WTC11 (cell line): Measurements from ENCODE around the gene NUDT16.

ENCODE experiments used
- FOXK1 ChIP-seq: sonication (generic); formaldehyde crosslinking; IDR thresholded peaks from 2 replicates; pipeline ENCODE4 v1.8.0; 2022; ENCODE audit warnings: mild to moderate bottlenecking, moderate library complexity, missing genetic modification reagents
- GTF2I ChIP-seq: fragments of 250-450 bp; sonication (Bioruptor Pico); conservative IDR thresholded peaks from 2 replicates; pipeline ENCODE4 v1.4.0; 2021; ENCODE audit warnings: mild to moderate bottlenecking
- JUN ChIP-seq: sonication (generic); formaldehyde crosslinking; IDR thresholded peaks from 2 replicates; pipeline ENCODE4 v1.8.0; 2023; ENCODE audit warnings: mild to moderate bottlenecking, missing genetic modification reagents
- TF ChIP-seq, protein P1 (sequence below): fragments of 200-600 bp; IDR thresholded peaks from 2 replicates; pipeline ENCODE4 v1.8.0; 2022; ENCODE audit warnings: antibody characterized with exemption
- TF ChIP-seq, protein P2 (sequence below): fragments of 250-450 bp; sonication (Bioruptor Pico); IDR thresholded peaks from 2 replicates; pipeline ENCODE4 v1.9.0; 2021; ENCODE audit warnings: moderate library complexity, mild to moderate bottlenecking, inconsistent platforms, borderline replicate concordance
- TF ChIP-seq, protein P3 (sequence below): sonication (generic); formaldehyde crosslinking; IDR thresholded peaks from 2 replicates; pipeline ENCODE4 v1.8.1; 2023; ENCODE audit warnings: mild to moderate bottlenecking, missing genetic modification reagents, moderate library complexity
- TF ChIP-seq, protein P4 (sequence below): sonication (generic); formaldehyde crosslinking; IDR thresholded peaks from 2 replicates; pipeline ENCODE4 v1.8.1; 2023; ENCODE audit warnings: mild to moderate bottlenecking, missing genetic modification reagents, moderate library complexity

DNA sequence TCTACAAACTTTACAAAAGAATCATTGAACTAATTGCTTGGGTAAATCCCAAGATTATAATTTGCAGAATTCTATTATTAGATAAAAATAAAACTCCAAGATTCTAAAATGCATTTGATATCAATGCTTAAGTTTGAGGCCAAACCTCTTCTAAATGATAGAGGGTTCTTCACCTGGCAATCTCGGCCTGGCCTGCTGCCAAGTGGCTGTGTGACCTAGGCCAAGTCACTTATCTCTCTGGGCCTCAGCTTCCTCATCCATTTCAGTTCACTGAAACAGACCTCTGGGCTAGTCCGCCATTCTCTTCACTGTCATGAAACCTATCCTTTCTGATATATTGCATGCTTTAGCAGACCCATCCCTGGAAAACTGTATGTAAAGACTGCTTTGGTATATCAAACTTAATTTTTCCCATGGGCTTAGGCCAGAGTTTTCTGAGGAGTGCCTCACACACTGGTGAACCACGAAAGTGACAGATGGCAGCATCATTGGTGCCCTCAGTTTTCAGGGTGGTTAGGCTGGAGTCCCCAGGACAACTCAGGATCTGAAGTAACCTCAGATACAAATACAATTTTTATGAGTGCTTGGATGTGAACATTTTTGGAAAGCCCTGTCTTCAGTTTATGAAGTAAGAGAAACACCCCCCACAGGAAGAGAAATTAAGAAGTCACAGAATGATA is 21.8 kb downstream of the NUDT16 start:
- TF ChIP-seq JUN (no peak), FOXK1 (CRISPR knock-in tag) (no peak), GTF2I (CRISPR knock-in tag) (no peak)
- TF ChIP-seq, protein P1, sequence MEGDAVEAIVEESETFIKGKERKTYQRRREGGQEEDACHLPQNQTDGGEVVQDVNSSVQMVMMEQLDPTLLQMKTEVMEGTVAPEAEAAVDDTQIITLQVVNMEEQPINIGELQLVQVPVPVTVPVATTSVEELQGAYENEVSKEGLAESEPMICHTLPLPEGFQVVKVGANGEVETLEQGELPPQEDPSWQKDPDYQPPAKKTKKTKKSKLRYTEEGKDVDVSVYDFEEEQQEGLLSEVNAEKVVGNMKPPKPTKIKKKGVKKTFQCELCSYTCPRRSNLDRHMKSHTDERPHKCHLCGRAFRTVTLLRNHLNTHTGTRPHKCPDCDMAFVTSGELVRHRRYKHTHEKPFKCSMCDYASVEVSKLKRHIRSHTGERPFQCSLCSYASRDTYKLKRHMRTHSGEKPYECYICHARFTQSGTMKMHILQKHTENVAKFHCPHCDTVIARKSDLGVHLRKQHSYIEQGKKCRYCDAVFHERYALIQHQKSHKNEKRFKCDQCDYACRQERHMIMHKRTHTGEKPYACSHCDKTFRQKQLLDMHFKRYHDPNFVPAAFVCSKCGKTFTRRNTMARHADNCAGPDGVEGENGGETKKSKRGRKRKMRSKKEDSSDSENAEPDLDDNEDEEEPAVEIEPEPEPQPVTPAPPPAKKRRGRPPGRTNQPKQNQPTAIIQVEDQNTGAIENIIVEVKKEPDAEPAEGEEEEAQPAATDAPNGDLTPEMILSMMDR, result no peak
- TF ChIP-seq, protein P2, sequence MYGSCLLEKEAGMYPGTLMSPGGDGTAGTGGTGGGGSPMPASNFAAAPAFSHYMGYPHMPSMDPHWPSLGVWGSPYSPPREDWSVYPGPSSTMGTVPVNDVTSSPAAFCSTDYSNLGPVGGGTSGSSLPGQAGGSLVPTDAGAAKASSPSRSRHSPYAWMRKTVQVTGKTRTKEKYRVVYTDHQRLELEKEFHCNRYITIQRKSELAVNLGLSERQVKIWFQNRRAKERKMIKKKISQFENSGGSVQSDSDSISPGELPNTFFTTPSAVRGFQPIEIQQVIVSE, result no peak
- TF ChIP-seq, protein P3, sequence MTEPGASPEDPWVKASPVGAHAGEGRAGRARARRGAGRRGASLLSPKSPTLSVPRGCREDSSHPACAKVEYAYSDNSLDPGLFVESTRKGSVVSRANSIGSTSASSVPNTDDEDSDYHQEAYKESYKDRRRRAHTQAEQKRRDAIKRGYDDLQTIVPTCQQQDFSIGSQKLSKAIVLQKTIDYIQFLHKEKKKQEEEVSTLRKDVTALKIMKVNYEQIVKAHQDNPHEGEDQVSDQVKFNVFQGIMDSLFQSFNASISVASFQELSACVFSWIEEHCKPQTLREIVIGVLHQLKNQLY (CRISPR knock-in tag), result no peak
- TF ChIP-seq, protein P4, sequence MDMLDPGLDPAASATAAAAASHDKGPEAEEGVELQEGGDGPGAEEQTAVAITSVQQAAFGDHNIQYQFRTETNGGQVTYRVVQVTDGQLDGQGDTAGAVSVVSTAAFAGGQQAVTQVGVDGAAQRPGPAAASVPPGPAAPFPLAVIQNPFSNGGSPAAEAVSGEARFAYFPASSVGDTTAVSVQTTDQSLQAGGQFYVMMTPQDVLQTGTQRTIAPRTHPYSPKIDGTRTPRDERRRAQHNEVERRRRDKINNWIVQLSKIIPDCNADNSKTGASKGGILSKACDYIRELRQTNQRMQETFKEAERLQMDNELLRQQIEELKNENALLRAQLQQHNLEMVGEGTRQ (CRISPR knock-in tag), result no peak
